HG02623 (cell line): ENCODE data around the gene EHBP1L1.

Source experiments
- ATAC-seq: cut with Tn5 transposase; IDR thresholded peaks from one replicate; pipeline ENCODE4 v1.9.1; 2021; ENCODE audit warnings: moderate library complexity; ENCODE audit not compliant: unreplicated experiment

Gene EHBP1L1

DNA sequence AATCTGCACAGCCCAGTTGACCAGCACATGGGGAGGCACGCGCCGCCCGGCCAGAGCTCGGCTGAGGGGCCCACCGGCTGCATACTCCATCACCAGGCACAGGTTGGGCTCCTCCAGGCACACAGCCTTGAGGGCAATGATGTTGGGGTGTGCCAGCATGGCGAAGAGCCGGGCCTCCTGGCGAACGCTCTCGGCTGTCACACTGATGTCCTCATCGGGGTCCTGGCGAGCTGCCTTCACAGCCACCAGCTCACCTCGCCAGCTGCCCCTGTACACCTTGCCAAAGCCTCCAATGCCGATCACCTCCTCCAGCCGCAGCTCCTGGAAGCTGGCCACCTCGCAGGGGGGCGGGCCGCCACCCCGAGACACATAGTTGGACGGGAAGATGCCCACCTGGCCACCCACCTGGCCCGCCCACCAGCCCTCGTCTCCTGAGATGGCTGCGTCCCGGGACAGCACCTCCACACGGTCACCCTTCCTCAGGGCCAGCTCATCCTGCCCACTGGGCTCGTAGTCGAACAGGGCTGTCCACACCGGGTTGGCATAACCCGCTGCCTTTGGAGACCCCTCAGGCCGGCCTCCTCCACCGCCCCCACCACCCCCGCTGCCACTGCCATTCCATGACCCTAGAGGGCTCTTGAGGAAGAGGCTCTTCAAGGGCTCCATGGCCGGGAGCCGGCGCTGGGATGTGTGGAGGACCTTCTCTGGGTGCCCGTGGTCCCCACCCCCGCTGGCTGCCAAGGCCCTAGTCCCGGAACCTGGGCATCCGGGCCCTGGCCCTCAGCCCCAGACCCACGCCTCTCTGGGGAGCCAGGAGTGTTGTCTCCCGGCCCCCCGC, 37.5 kb downstream of the EHBP1L1 start:
- no peak for ATAC-seq

DNA sequence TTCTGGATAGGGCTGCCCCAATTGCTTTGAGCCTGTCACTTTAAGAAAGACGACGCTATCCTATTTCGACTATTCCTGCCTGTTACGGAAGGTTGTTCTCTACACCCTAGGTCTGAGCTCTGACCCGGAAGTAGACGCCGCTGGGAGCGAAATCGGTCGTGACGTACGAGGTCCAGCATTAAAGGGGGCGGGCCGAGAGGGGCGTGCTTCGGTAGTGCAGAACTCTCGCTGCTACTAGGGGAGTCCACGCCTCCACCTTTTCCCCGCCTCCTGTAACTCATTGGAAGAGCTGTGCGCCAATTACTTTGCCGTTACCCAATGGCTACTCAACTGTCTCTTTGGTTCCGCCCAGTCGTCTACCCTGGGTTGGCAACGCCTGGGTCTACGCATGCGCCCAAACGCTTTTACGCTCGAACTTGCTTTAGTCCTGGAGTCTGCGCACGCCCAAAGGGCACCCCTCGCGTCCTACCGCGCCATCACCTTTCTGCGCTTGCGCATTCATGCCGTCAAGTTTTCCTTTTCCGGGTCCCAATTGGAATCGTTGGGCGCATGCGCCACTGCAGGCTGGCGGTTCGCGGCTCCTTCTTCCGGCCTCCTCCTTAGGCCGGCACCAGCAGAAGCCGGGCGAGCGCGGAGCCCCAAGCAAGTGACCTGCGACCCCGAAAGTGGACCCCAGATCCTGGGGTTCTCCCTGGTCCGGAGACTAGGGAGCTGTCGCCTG, 39.5 kb downstream of the EHBP1L1 start, which contains the start of gene PCNX3:
Gene PCNX3, plus strand, starts transcription at position 548 of the 721 bp plus-strand sequence. CDS start 536 bp downstream, outside the sequence.
- peak; percentile 79 for ATAC-seq

DNA sequence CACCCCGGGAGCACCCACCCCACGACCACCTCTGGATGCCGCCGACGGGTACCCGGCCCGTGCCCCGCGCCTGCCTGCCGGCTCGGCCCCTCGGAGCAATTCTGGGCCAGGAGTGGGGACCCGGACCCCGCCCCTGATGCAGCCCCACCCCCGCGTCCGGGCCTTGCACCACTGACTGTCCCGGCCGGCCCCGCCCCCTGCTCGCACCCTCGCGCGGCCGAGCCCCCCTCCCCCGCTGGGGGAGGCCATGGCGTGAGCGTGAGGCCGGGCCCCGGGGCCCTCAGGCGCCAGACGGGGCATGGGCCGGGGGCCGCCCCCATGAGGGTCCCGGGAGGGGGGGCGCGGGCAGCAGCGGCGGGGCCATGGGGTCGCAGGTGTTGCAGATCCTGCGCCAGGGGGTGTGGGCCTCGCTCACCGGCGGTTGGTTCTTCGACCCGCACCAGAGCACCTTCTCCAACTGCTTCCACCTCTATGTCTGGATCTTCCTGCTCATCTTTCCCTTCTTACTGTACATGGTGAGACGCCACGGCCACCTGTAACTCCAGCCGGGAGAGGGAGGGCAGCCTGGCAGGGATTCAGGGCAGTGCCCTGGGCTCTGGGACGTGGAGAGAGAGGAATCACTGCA, 40.2 kb downstream of the EHBP1L1 start:
- peak; percentile 3 for ATAC-seq

- no peak for ATAC-seq
These were observed 40.7 kb downstream of the EHBP1L1 start for GRCh38 chr11:65616575-65617001.

- ATAC-seq: no peak
These were observed 41.4 kb downstream of the EHBP1L1 start for GRCh38 chr11:65617136-65617850.

- no peak for ATAC-seq
These were observed 42.3 kb downstream of the EHBP1L1 start for GRCh38 chr11:65617990-65618751.

DNA sequence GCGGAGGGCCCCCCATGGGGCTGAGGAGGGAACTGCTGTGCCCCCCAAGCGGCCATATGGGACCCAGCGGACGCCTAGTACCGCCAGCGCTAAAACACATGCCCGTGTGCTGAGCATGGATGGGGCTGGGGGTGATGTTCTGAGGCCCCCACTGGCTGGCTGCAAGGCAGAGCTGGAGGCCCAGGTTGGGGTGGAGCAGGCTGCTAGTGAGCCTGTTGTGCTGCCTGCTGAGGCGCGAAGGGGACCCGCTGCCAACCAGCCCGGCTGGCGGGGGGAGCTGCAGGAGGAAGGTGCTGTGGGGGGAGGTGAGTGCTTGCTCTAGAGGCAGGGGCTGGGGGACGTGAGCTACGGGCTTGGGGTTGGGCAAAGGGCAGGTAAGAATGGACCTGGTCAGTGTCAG, 42.9 kb downstream of the EHBP1L1 start:
- no peak for ATAC-seq

DNA sequence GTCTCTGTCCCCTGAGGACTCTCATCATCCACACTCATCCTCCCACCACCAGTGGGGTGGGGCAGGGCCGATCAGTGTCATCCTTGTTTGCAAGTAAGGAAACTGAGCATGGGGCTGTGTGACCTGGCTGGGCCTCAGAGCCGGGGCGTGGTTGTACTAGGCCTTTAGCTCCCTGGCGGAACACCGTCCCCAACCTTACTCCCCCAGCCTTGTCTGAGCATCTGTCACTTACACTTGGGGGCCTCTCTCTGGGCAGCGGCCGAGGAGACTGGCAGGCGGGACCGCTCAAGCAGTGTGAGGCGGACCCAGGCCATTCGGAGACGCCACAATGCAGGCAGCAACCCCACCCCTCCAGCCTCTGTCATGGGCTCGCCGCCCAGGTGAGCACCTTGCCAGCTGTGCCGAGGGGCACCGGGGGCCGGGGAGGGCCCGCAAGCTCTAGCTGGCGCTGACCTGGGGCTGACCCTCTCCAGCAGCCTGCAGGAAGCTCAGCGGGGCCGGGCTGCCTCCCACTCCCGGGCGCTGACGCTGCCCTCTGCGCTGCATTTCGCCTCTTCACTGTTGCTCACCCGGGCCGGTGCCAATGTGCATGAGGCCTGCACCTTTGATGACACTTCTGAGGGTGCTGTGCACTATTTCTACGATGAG, 43.6 kb downstream of the EHBP1L1 start:
- ATAC-seq: no peak

- ATAC-seq: no peak
These were observed 44.8 kb downstream of the EHBP1L1 start for GRCh38 chr11:65620666-65621065.

- no peak for ATAC-seq
These were observed 45.6 kb downstream of the EHBP1L1 start for GRCh38 chr11:65621460-65621859.

DNA sequence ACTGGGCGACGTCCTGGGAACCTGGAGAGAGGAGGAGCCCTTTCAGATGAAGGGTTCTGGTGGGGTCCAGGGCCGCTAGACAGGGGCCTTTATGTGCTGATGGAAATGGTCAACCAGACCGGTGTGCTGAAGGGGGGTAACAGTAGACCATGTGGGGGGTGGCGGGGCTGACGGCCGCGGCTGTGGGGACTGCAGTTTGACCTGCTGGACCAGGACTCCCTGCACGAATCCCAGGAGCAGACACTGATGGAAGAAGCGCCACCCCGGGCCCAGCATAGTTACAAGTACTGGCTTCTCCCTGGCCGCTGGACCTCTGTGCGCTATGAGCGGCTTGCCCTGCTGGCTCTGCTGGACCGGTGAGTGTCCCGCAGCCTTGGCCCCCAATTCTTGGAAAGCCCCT, 46.2 kb downstream of the EHBP1L1 start:
- no peak for ATAC-seq

DNA sequence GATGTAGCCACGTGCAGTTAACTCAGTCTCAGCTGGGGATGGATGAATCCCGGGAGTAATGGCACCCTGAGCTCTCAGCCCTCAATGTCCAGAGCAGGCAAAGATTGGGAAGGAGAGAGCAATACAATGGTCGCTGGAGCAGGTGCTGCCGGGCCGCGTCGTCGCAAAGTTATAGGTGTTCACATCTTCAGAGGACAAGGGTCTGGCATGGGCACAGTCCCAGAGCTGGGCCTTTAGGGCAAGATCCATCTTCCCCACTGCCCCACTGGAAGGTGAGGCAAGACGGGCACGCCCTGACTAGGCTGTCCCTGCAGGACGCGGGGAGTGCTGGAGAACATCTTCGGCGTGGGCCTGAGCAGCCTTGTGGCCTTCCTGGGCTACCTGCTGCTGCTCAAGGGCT, 47.3 kb downstream of the EHBP1L1 start:
- no peak for ATAC-seq

GRCh38 chr11:65623852-65624616, 48.2 kb downstream of the EHBP1L1 start:
- no peak for ATAC-seq

GRCh38 chr11:65624931-65625627, 49.2 kb downstream of the EHBP1L1 start:
- no peak for ATAC-seq

DNA sequence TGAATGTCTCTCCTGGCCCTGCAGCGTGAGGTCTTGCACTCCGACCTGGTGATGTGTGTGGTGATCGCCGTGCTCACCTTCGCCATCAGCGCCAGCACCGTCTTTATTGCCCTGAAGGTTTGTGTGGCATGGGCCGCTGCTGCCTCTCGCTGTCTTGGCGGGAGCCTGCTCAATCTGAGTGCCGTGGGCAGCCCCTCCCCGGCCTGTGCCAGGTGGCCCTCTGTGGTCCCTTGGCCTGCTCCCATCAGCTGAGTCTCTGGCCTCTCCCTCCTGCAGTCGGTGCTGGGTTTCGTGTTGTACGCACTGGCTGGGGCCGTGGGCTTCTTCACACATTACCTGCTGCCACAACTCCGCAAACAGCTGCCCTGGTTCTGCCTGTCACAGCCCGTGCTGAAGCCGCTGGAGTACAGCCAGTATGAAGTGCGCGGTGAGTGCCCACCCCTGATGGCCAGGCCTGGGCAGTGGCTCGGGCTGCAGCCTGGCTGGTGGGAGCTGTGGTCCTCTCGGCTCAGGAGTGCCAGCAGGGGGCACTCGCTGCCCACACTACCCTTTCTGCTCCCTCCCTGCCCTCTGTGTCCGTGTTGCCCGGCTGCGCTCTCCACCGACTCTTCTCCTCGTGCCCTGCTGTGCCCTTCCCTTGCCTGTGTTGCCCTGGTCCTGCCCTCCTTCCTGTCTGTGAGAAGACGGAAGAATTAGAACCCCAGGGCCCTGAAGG, 49.9 kb downstream of the EHBP1L1 start:
- no peak for ATAC-seq

DNA sequence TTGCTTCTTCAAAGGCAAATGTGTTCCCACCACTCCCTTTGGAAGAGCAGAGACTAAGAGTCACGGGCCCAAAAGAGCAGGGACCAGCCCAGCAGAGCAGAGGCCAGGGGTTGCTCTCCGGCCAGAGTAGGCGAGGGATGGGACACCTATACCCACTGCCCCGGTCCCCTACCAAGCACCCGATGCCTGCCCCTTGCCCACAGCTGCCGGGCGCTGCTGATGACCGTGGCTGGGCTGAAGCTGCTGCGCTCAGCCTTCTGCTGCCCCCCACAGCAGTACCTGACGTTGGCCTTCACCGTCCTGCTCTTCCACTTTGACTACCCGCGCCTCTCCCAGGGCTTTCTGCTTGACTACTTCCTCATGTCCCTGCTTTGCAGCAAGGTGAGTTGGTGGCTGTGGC, 51.3 kb downstream of the EHBP1L1 start:
- no peak for ATAC-seq

DNA sequence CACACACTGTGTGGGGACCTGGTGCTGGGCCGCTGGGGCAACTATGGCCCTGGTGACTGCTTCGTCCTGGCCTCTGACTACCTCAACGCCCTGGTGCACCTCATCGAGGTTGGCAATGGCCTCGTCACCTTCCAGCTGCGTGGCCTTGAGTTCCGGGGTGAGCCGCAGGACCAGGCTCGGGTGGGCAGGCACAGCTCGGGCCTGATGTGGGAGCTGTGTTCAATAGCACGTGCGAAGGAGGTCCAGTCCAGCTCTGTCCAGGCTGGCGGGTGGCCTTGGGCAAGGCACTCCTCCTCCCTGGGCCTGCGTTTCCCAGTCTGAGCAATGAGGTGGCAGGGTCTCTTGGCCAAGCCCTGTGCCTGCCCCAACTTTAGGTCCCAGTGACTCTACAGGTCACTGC, 53.7 kb downstream of the EHBP1L1 start:
- ATAC-seq: no peak

- no peak for ATAC-seq
These were observed 54.4 kb downstream of the EHBP1L1 start for GRCh38 chr11:65630215-65630614.
